H1 (cell line): ENCODE results near the gene TNFSF4. TPM values are rescaled to one million over a fixed set of nuclear protein-coding genes. Genes with fewer than 3 reads are reported as not detected.

Experiments used
- CTCF ChIA-PET: fragments of 300-600 bp; sonication (Branson Sonifier 250); formaldehyde crosslinking; loops from one replicate; lab custom pipeline; 2021; ENCODE audit not compliant: partially characterized antibody; lab: Charles Lee
- POLR2A ChIA-PET: fragments of 300-600 bp; sonication (Branson Sonifier 250); formaldehyde crosslinking; loops from one replicate; lab custom pipeline; 2021; ENCODE audit warnings: inconsistent platforms; ENCODE audit not compliant: partially characterized antibody; lab: Charles Lee
- DNase-seq, 2 experiments: peaks; one replicate each; pipeline versions ENCODE4 v3.0.0 to v3.0.0-alpha.2; 2010 to 2022; ENCODE audit warnings: low spot score in 2 of 2, low read depth in 1 of 2, mixed read lengths in 1 of 2
- FAIRE-seq: peaks from 2 replicates; lab custom pipeline; 2011; peaks lifted over from hg19 to GRCh38; lab: Jason Lieb, UNC
- H2AFZ ChIP-seq: 2 replicates; pipeline ENCODE4 v1.8.1; 2012; ENCODE audit warnings: low read length, inconsistent platforms
- H2AK5ac ChIP-seq: 2 replicates; pipeline ENCODE4 v1.6.1; 2013; ENCODE audit warnings: low read depth, low read length
- H2BK120ac ChIP-seq: replicated peaks from 2 replicates; pipeline ENCODE3; 2013; ENCODE audit warnings: low read depth, low read length, inconsistent platforms
- H2BK12ac ChIP-seq: 2 replicates; pipeline ENCODE4 v1.6.1; 2013; ENCODE audit warnings: low read depth, low read length
- H2BK15ac ChIP-seq: 2 replicates; pipeline ENCODE4 v1.6.1; 2013; ENCODE audit warnings: low read length
- H2BK20ac ChIP-seq: 2 replicates; pipeline ENCODE4 v1.6.1; 2013; ENCODE audit warnings: low read length
- H2BK5ac ChIP-seq: 2 replicates; pipeline ENCODE4 v1.6.1; 2013; ENCODE audit warnings: low read depth, low read length
- H3K14ac ChIP-seq: 2 replicates; pipeline ENCODE4 v1.6.1; 2013; ENCODE audit warnings: inconsistent platforms; ENCODE audit not compliant: insufficient read length
- H3K18ac ChIP-seq: 2 replicates; pipeline ENCODE4 v1.6.1; 2013; ENCODE audit warnings: low read length; ENCODE audit errors: extremely low read depth
- H3K23ac ChIP-seq: 2 replicates; pipeline ENCODE4 v1.6.1; 2013; ENCODE audit warnings: inconsistent platforms; ENCODE audit not compliant: insufficient read length
- H3K23me2 ChIP-seq: 2 replicates; pipeline ENCODE4 v1.6.1; 2013; ENCODE audit warnings: low read depth, low read length
- H3K27ac ChIP-seq: 2 replicates; pipeline ENCODE4 v1.6.1; 2011; ENCODE audit warnings: low read depth, low read length, inconsistent platforms
- H3K27me3 ChIP-seq, 4 experiments: replicated peaks in 1 of 4; 1 replicate in 1 of 4; 2 replicates in 3 of 4; pipeline versions ENCODE4 v1.6.1 to v1.8.1; 2011 to 2013; ENCODE audit warnings: low read length in 3 of 4, mild to moderate bottlenecking in 3 of 4, inconsistent platforms in 2 of 4, mixed read lengths in 2 of 4, moderate library complexity in 1 of 4; ENCODE audit not compliant: control insufficient read depth in 3 of 4, insufficient read depth in 3 of 4; ENCODE audit errors: extremely low read depth in 1 of 4
- H3K36me3 ChIP-seq, 4 experiments: 2 replicates each; pipeline versions ENCODE4 v1.6.1 to v1.8.1; 2011 to 2013; ENCODE audit warnings: mild to moderate bottlenecking in 4 of 4, low read length in 3 of 4, moderate library complexity in 2 of 4, control low read depth in 1 of 4, inconsistent platforms in 1 of 4; ENCODE audit not compliant: insufficient read depth in 4 of 4, control insufficient read depth in 2 of 4
- H3K4ac ChIP-seq: replicated peaks from 2 replicates; pipeline ENCODE3; 2013; ENCODE audit warnings: low read length, low read depth, mixed read lengths, inconsistent platforms; ENCODE audit not compliant: insufficient read length
- H3K4me1 ChIP-seq, 4 experiments: replicated peaks in 1 of 4; 1 replicate in 1 of 4; 2 replicates in 3 of 4; pipeline versions ENCODE4 v1.6.1 to v1.8.1; 2011 to 2013; ENCODE audit warnings: low read length in 3 of 4, inconsistent platforms in 2 of 4, mixed read lengths in 1 of 4; ENCODE audit not compliant: insufficient read depth in 4 of 4, control insufficient read depth in 3 of 4
- H3K4me2 ChIP-seq, 2 experiments: 2 replicates each; pipeline versions ENCODE4 v1.6.1 to v1.8.1; 2011 to 2013; ENCODE audit warnings: low read depth in 2 of 2, low read length in 2 of 2, control low read depth in 1 of 2, inconsistent platforms in 1 of 2, mild to moderate bottlenecking in 1 of 2; ENCODE audit not compliant: insufficient read depth in 1 of 2
- H3K4me3 ChIP-seq, 4 experiments: fragments of 200-600, 300-600 bp in 1 of 4; sonication (generic), shearing (Covaris generic), sonication (Bioruptor Twin) in 1 of 4; 2 replicates each; pipeline versions ENCODE4 v1.5.1 to v1.8.1; 2011 to 2016; ENCODE audit warnings: low read length in 4 of 4, low read depth in 3 of 4, control low read depth in 2 of 4, inconsistent platforms in 2 of 4, mild to moderate bottlenecking in 2 of 4, mixed read lengths in 1 of 4, moderate library complexity in 1 of 4; ENCODE audit not compliant: insufficient read depth in 2 of 4; ENCODE audit errors: extremely low read depth in 1 of 4
- H3K56ac ChIP-seq: replicated peaks from 2 replicates; pipeline ENCODE3; 2013; ENCODE audit warnings: low read depth, mild to moderate bottlenecking, mixed read lengths, low read length, inconsistent platforms; ENCODE audit not compliant: insufficient read length
- H3K79me1 ChIP-seq: 2 replicates; pipeline ENCODE4 v1.6.1; 2013; ENCODE audit warnings: low read depth, low read length, control low read depth
- H3K79me2 ChIP-seq, 2 experiments: 2 replicates each; pipeline versions ENCODE4 v1.6.1 to v1.8.1; 2012 to 2013; ENCODE audit warnings: low read length in 2 of 2, mild to moderate bottlenecking in 2 of 2, inconsistent platforms in 1 of 2; ENCODE audit not compliant: insufficient read depth in 2 of 2, control insufficient read depth in 1 of 2
- H3K9ac ChIP-seq, 4 experiments: replicated peaks in 1 of 4; 1 replicate in 1 of 4; 2 replicates in 3 of 4; pipeline versions ENCODE4 v1.6.1 to v1.8.1; 2011 to 2013; ENCODE audit warnings: low read depth in 3 of 4, low read length in 3 of 4, control low read depth in 2 of 4, mild to moderate bottlenecking in 2 of 4, moderate library complexity in 2 of 4, inconsistent platforms in 1 of 4; ENCODE audit errors: extremely low read depth in 1 of 4
- H3K9me3 ChIP-seq, 2 experiments: 2 replicates each; pipeline versions ENCODE4 v1.6.1 to v1.8.1; 2012 to 2013; ENCODE audit warnings: mild to moderate bottlenecking in 2 of 2, moderate library complexity in 2 of 2, control low read depth in 1 of 2, inconsistent platforms in 1 of 2, low read depth in 1 of 2, low read length in 1 of 2, mixed read lengths in 1 of 2; ENCODE audit not compliant: insufficient read depth in 2 of 2
- H4K20me1 ChIP-seq, 2 experiments: replicated peaks in 1 of 2; 2 replicates each; pipeline versions ENCODE3 to v1.8.1; 2011 to 2013; ENCODE audit warnings: inconsistent platforms in 2 of 2, low read length in 2 of 2, mild to moderate bottlenecking in 1 of 2; ENCODE audit not compliant: insufficient read depth in 2 of 2, control insufficient read depth in 1 of 2
- H4K5ac ChIP-seq: 2 replicates; pipeline ENCODE4 v1.6.1; 2013; ENCODE audit warnings: low read length, low read depth, mixed read lengths, inconsistent platforms; ENCODE audit not compliant: insufficient read length
- H4K8ac ChIP-seq: 2 replicates; pipeline ENCODE4 v1.8.0; 2013; ENCODE audit warnings: mild to moderate bottlenecking, moderate library complexity, low read length, inconsistent platforms; ENCODE audit not compliant: insufficient read depth; ENCODE audit errors: extremely low read depth
- H4K91ac ChIP-seq: replicated peaks from 2 replicates; pipeline ENCODE3; 2013; ENCODE audit warnings: low read length, mixed read lengths, inconsistent platforms; ENCODE audit not compliant: insufficient read length
- CREB1 ChIP-seq: IDR thresholded peaks from 2 replicates; pipeline ENCODE4 v1.6.1; 2012; ENCODE audit warnings: inconsistent platforms
- CTBP2 ChIP-seq: IDR thresholded peaks from 2 replicates; pipeline ENCODE4 v1.7.0; 2011; ENCODE audit warnings: borderline replicate concordance, mild to moderate bottlenecking, moderate library complexity, mixed read lengths, low read length; ENCODE audit not compliant: insufficient read depth, insufficient read length
- CTCF ChIP-seq, 3 experiments: IDR thresholded peaks; 1 replicate in 2 of 3; 2 replicates in 1 of 3; pipeline versions ENCODE4 v1.5.1 to v1.6.1; 2011; ENCODE audit warnings: low read length in 3 of 3, mild to moderate bottlenecking in 3 of 3, inconsistent platforms in 2 of 3, low read depth in 1 of 3, moderate library complexity in 1 of 3; ENCODE audit not compliant: insufficient read depth in 1 of 3; ENCODE audit errors: control extremely low read depth in 1 of 3
- FOSL1 ChIP-seq: IDR thresholded peaks from 2 replicates; pipeline ENCODE4 v1.6.1; 2011; ENCODE audit warnings: mild to moderate bottlenecking, low read depth, low read length, moderate library complexity; ENCODE audit not compliant: insufficient read depth
- HDAC2 ChIP-seq, 2 experiments: fragments of 300-600 bp in 1 of 2; sonication (generic) in 1 of 2; IDR thresholded peaks; 2 replicates each; pipeline ENCODE4 v1.6.1; 2011 to 2012; ENCODE audit warnings: low read depth in 2 of 2, low read length in 2 of 2, mild to moderate bottlenecking in 2 of 2, moderate library complexity in 2 of 2, borderline replicate concordance in 1 of 2, inconsistent platforms in 1 of 2
- MAX ChIP-seq: IDR thresholded peaks from 2 replicates; pipeline ENCODE4 v1.6.1; 2012; ENCODE audit warnings: inconsistent platforms
- POLR2AphosphoS5 ChIP-seq: IDR thresholded peaks from 2 replicates; pipeline ENCODE4 v1.6.1; 2011; ENCODE audit warnings: low read depth, low read length
- RBBP5 ChIP-seq: IDR thresholded peaks from 2 replicates; pipeline ENCODE4 v1.7.1; 2012; ENCODE audit warnings: low read depth, mild to moderate bottlenecking, inconsistent platforms, low read length, moderate library complexity, borderline replicate concordance
- RXRA ChIP-seq: IDR thresholded peaks from 2 replicates; pipeline ENCODE4 v1.6.1; 2011; ENCODE audit warnings: low read depth, mild to moderate bottlenecking, low read length, moderate library complexity; ENCODE audit not compliant: insufficient read depth
- SIN3A ChIP-seq, 2 experiments: IDR thresholded peaks in 1 of 2; conservative IDR thresholded peaks in 1 of 2; 2 replicates each; pipeline ENCODE4 v1.6.1; 2011 to 2012; ENCODE audit warnings: low read length in 2 of 2, improper control_type of control experiment in 1 of 2, low read depth in 1 of 2, mild to moderate bottlenecking in 1 of 2
- TCF12 ChIP-seq: IDR thresholded peaks from 2 replicates; pipeline ENCODE4 v1.6.1; 2011; ENCODE audit warnings: low read depth, mild to moderate bottlenecking, low read length
- WGBS, 2 experiments: shearing (Covaris generic) in 1 of 2; methylation state at CpG; one replicate each; pipeline versions ENCODE4 v1.1.6 to v1.1.7; 2013 to 2015; ENCODE audit warnings: low lambda C conversion rate in 2 of 2, mixed read lengths in 2 of 2, inconsistent platforms in 1 of 2, low coverage in 1 of 2, missing lambda C conversion rate in 1 of 2; ENCODE audit not compliant: insufficient replicate concordance in 2 of 2, insufficient coverage in 1 of 2, insufficient read length in 1 of 2; ENCODE audit errors: extremely low coverage in 1 of 2, missing lambda C conversion rate in 1 of 2; 5-methylcytosine and 5-hydroxymethylcytosine counted together
- polyA plus RNA-seq, 7 experiments: library from polyadenylated mRNA; depleted of rRNA in 3 of 7; stranded (reverse) in 5 of 7; unstranded in 2 of 7; fragments of >200 nt in 5 of 7; fragments of 200-250 nt in 2 of 7; gene quantifications; 1 replicate in 5 of 7; 2 replicates in 1 of 7; 4 replicates in 1 of 7; pipeline versions ENCODE4 v1.2.1 to v1.2.3, GENCODE V29; 2011 to 2013; ENCODE audit warnings: missing spikeins in 2 of 7, mixed read lengths in 2 of 7
- total RNA-seq: library from RNA; stranded (reverse); fragmentation: NEBNext Ultra II Directional; extraction: Animal tissue kit (Norgen Biotek cat#: 25700); gene quantifications from 2 replicates; pipeline ENCODE4 v1.2.1, GENCODE V29; 2021

Gene TNFSF4
- total and polyA plus RNA-seq, 2 of the 8 experiments (the other 6 are each of a cell fraction or from before 2014, with no cell fraction given): 0.54 to 0.63 TPM

- Histone ChIP-seq H3K18ac (no peak overlapping the region), H3K4me1 (no peaks in the 10 kb centered on the region), H3K14ac (no peak overlapping the region), H3K9ac (no peak overlapping the region), H4K8ac (no peak overlapping the region), H3K79me2 (no peaks in the 10 kb centered on the region), H3K56ac (no peak overlapping the region), H3K27me3 (no peaks in the 10 kb centered on the region), H4K5ac (no peak overlapping the region), H2BK120ac (no peak overlapping the region), H2AK5ac (no peak overlapping the region), H3K23me2 (no peaks in the 10 kb centered on the region), H2BK5ac (no peak overlapping the region), H3K4me2 (no peak overlapping the region), H3K9me3 (no peaks in the 10 kb centered on the region), H3K23ac (no peak overlapping the region), H3K4ac (no peak overlapping the region), H2AFZ (no peak overlapping the region), H2BK12ac (no peak overlapping the region), H3K36me3 (no peaks in the 10 kb centered on the region), H3K27ac (no peak overlapping the region), H2BK15ac (no peak overlapping the region), H4K20me1 (no peaks in the 10 kb centered on the region), H3K4me3 (no peak overlapping the region), H4K91ac (no peak overlapping the region), H3K79me1 (no peaks in the 10 kb centered on the region), H2BK20ac (no peak overlapping the region)
- ChIA-PET POLR2A (no interaction called here), CTCF (no interaction called here)
- DNase-seq: no peak
- FAIRE-seq: no peak
- WGBS, 2 experiments: 100% methylated on average over 3 of the region's 3 CpGs; no CpG with 5 or more reads in 1 of the 2 experiments
- TF ChIP-seq MAX: no peak
- no peak for TF ChIP-seq FOSL1
- TF ChIP-seq TCF12: no peak
- no peak for TF ChIP-seq SIN3A (conservative IDR thresholded peaks at IDR 0.05 in 1 of 2, IDR thresholded peaks at IDR 0.05 in 1 of 2; ENCODE audit: low read depth in 1 of 2, low read length in 2 of 2)
- TF ChIP-seq CTCF (IDR thresholded peaks at IDR 0.05; ENCODE audit: control extremely low read depth in 1 of 3, insufficient read depth in 1 of 3, low read depth in 1 of 3, low read length in 3 of 3): no peak
- TF ChIP-seq CREB1: no peak
- TF ChIP-seq POLR2AphosphoS5: no peak
- no peak for TF ChIP-seq RBBP5
- TF ChIP-seq CTBP2: no peak
- no peak for TF ChIP-seq HDAC2 (IDR thresholded peaks at IDR 0.05; ENCODE audit: borderline replicate concordance in 1 of 2, low read depth in 2 of 2, low read length in 2 of 2)
- no peak for TF ChIP-seq RXRA
Measured at GRCh38 chr1:173139706-173140105, 67.4 kb downstream of the TNFSF4 start.
